AG10803 (cell line): Measurements from ENCODE around the gene GRM3.

Experiments
- DNase-seq: peaks from one replicate; pipeline ENCODE4 v3.0.0; 2010; ENCODE audit warnings: low read depth
- H3K4me3 ChIP-seq: 2 replicates; pipeline ENCODE4 v1.5.1; 2011; ENCODE audit warnings: mild to moderate bottlenecking, low read length, control low read depth
- TF ChIP-seq, protein P1 (sequence below): conservative IDR thresholded peaks from 2 replicates; pipeline ENCODE4 v1.5.1; 2011; ENCODE audit warnings: mild to moderate bottlenecking, low read length, control low read depth, inconsistent platforms

The GRM3 gene

DNA sequence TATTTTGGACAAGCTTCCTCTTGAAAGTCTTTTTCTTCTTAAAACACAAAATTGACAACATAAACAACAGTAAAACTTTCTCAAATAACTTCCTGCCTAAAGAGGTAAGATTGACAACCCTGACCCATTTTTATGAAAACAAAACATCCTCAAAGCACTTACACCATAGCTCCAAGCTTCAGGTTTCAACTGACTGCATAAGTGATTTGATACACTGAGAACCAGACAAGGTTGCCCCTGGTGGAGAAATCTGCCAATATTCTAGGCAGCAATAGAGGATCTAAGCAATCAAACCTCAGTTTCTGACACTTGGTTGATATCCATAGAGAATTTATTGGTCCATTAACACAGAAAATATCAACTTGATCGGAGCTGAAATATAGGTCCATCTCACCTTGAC, 267.9 kb downstream of the GRM3 start:
- H3K4me3 ChIP-seq, result no peak overlapping the region
- TF ChIP-seq, protein P1, sequence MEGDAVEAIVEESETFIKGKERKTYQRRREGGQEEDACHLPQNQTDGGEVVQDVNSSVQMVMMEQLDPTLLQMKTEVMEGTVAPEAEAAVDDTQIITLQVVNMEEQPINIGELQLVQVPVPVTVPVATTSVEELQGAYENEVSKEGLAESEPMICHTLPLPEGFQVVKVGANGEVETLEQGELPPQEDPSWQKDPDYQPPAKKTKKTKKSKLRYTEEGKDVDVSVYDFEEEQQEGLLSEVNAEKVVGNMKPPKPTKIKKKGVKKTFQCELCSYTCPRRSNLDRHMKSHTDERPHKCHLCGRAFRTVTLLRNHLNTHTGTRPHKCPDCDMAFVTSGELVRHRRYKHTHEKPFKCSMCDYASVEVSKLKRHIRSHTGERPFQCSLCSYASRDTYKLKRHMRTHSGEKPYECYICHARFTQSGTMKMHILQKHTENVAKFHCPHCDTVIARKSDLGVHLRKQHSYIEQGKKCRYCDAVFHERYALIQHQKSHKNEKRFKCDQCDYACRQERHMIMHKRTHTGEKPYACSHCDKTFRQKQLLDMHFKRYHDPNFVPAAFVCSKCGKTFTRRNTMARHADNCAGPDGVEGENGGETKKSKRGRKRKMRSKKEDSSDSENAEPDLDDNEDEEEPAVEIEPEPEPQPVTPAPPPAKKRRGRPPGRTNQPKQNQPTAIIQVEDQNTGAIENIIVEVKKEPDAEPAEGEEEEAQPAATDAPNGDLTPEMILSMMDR, result 0 out of 2 replicates have a peak, but pooled peaks have one; percentile 12
- DNase-seq, result no peak

DNA sequence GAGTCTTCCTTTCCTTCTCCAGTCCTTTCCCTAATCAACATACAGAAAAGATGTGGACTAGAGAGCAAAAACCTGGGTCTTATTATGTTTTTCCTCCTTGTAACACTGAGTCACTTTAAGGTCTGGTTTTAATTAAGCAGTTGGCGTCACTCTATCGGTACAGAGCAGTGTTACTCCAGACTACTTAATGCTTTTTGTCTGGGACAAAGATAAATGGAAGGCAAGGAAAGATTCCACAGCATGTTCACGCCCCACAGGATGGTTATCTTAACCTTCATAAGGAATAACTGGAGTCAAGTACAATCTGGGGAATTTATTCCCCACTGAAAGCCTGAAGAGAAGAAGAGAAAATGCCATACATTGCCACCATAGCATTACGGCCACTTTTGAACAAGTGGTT, 270.0 kb downstream of the GRM3 start:
- peak; percentile 93 for DNase-seq
- H3K4me3 ChIP-seq, result no peak overlapping the region
- TF ChIP-seq, protein P1, result 0 out of 2 replicates have a peak, but pooled peaks have one; percentile 0
